ENCODE data around the gene PTRH1. TPM values are rescaled to one million over a fixed set of nuclear protein-coding genes. Genes with fewer than 3 reads are reported as not detected.

Gene PTRH1
- total and polyA plus RNA-seq, 2 of the 4 experiments (the other 2 are of a cell fraction): 5.4 to 14.8 TPM

- no peak overlapping the region for H3K23ac ChIP-seq (ENCODE audit: low read depth, low read length)
- TF ChIP-seq NFE2L2 (IDR thresholded peaks at IDR 0.05; ENCODE audit: low read depth, low read length) (no peak), POLR2A (IDR thresholded peaks at IDR 0.05; ENCODE audit: low read depth, low read length) (no peak), CEBPB (IDR thresholded peaks at IDR 0.05; ENCODE audit: low read depth, low read length) (no peak)
- no peaks in the 10 kb centered on the region for H3K9me3 ChIP-seq (ENCODE audit: control insufficient read depth, insufficient read depth, low read length)
- no peak overlapping the region for H2AK9ac ChIP-seq (replicated peaks; ENCODE audit: low read depth, low read length, poor library complexity)
- H3K9ac ChIP-seq (ENCODE audit: low read depth, low read length): no peak overlapping the region
- in situ Hi-C loops (cut with MboI; ENCODE audit: low sequenced_read_pairs) (no loop called here), intact Hi-C loops (cut with micrococcal nuclease) (no loop called here), dilution Hi-C loops (cut with HindIII; ENCODE audit: low sequenced_read_pairs, unreplicated experiment) (no loop called here)
- POLR2A ChIA-PET (ENCODE audit: unreplicated experiment): no interaction called here
- WGBS, 2 experiments (ENCODE audit: extremely low coverage in 2 of 2, insufficient read length in 1 of 2): no CpG with 5 or more reads among the region's 2 CpGs
- H3K27me3 ChIP-seq (ENCODE audit: control insufficient read depth, insufficient read depth, low read length): no peaks in the 10 kb centered on the region
- H2BK120ac ChIP-seq (ENCODE audit: low read depth, low read length): no peak overlapping the region
- no peak overlapping the region for H4K8ac ChIP-seq (ENCODE audit: low read depth in 2 of 2, low read length in 2 of 2)
- H3K36me3 ChIP-seq (ENCODE audit: control insufficient read depth, insufficient read depth, low read length): peaks cover 67% of the 10 kb centered on the region
- H3K14ac ChIP-seq (replicated peaks; ENCODE audit: low read depth, low read length): no peak overlapping the region
- peaks cover 8% of the 10 kb centered on the region for H3K4me1 ChIP-seq (ENCODE audit: control insufficient read depth, insufficient read depth, low read length)
- H4K91ac ChIP-seq (ENCODE audit: insufficient read depth, low read depth, low read length): no peak overlapping the region
- H3K9me1 ChIP-seq (ENCODE audit: insufficient read depth, low read length): peaks cover 11% of the 10 kb centered on the region
- CTCF ChIA-PET: no interaction called here
- H3K18ac ChIP-seq (ENCODE audit: low read depth, low read length): no peak overlapping the region
- no peak overlapping the region for H3K4ac ChIP-seq (ENCODE audit: low read depth, low read length)
- H2AFZ ChIP-seq (replicated peaks; ENCODE audit: low read length, poor library complexity): no peak overlapping the region
- H2AK5ac ChIP-seq (ENCODE audit: low read depth, low read length): no peak overlapping the region
- H3K27ac ChIP-seq (ENCODE audit: insufficient read depth, low read length): no peak overlapping the region
- no peak overlapping the region for H3K56ac ChIP-seq (ENCODE audit: extremely low read depth, insufficient read depth, low read length)
- BruUV-seq (replicated peaks): no TSS peak
- no peak overlapping the region for H3K4me3 ChIP-seq (ENCODE audit: insufficient read depth, low read depth, low read length)
- no peak overlapping the region for H2BK15ac ChIP-seq (ENCODE audit: low read depth, low read length)
- no peak overlapping the region for H2BK20ac ChIP-seq (ENCODE audit: low read depth, low read length)
- no peak overlapping the region for H2BK5ac ChIP-seq (ENCODE audit: low read depth, low read length, poor library complexity, severe bottlenecking)
- no peaks in the 10 kb centered on the region for H4K20me1 ChIP-seq (ENCODE audit: insufficient read depth, low read length)
- H4K5ac ChIP-seq (ENCODE audit: low read depth, low read length): no peak overlapping the region
- H3K4me2 ChIP-seq (ENCODE audit: low read depth, low read length): no peak overlapping the region
- DNase-seq (no peak), ATAC-seq (ENCODE audit: low read depth) (no peak)
- no peaks in the 10 kb centered on the region for H3K79me1 ChIP-seq (ENCODE audit: low read depth in 1 of 2, low read length in 2 of 2)
Observed at GRCh38 chr9:127679506-127679905, 36.0 kb downstream of the PTRH1 start.

Data from IMR-90 (cell line).